ENCODE data around the gene CHD8. TPM values are rescaled to one million over a fixed set of nuclear protein-coding genes. Genes with fewer than 3 reads are reported as not detected.

Gene CHD8
- total RNA-seq, 1 donor from 2014 or later, result 144 TPM

DNA sequence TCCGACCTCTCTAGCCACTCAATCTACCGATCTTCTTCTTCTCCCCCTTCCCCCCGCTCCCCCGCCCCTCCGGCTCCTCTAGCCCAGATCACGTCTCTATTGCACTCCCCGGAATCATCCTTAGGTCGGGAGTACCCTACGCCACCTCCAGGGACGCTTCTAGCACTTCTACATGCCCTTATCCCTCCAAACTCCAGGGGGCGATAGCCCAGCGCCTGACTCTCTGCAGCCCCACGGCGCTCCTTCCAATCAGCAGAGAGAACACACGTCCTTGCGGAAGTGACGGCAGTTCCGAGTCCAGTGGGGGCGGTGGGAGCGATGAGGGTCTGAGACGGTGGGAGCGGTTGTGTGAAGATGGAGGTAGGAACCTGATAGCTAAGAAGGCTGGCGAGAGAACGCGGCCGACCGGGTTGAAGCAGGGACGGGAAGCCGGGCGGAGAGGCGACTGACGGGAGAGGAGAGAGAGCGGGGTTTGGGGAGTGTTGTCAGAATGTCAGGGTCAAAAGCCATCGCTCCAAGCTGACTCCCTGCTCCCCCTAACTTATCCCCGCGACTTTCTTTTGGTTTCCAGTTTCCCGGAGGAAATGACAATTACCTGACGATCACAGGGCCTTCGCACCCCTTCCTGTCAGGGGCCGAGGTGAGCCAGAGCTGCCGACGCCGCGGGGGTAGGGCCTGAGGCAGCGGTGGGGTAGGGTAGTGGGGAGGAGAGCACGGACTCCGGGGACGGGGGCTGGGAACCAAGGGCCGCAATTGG, 21.2 kb upstream of the CHD8 start, which contains the start of the genes RAB2B and TOX4:
RAB2B (minus strand) TSS at position 35 of the 757 bp plus-strand sequence. CDS start 87 bp downstream, outside the sequence.
TOX4 (plus strand) TSS at position 271 of the 757 bp plus-strand sequence; CDS start at position 355, 84 bp downstream.
- peak; percentile 95 for DNase-seq (ENCODE audit: low spot score)
- peak within 1 kb of the TSS; percentile 100 for H3K4me3 Mint-ChIP-seq (ENCODE audit: unreplicated experiment)
- TF ChIP-seq, protein P1, sequence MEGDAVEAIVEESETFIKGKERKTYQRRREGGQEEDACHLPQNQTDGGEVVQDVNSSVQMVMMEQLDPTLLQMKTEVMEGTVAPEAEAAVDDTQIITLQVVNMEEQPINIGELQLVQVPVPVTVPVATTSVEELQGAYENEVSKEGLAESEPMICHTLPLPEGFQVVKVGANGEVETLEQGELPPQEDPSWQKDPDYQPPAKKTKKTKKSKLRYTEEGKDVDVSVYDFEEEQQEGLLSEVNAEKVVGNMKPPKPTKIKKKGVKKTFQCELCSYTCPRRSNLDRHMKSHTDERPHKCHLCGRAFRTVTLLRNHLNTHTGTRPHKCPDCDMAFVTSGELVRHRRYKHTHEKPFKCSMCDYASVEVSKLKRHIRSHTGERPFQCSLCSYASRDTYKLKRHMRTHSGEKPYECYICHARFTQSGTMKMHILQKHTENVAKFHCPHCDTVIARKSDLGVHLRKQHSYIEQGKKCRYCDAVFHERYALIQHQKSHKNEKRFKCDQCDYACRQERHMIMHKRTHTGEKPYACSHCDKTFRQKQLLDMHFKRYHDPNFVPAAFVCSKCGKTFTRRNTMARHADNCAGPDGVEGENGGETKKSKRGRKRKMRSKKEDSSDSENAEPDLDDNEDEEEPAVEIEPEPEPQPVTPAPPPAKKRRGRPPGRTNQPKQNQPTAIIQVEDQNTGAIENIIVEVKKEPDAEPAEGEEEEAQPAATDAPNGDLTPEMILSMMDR (IDR thresholded peaks at IDR 0.05; ENCODE audit: unreplicated experiment), result peak; percentile 69
- H3K27ac Mint-ChIP-seq (ENCODE audit: unreplicated experiment), result peak within 1 kb of the TSS; percentile 100
- H3K4me1 Mint-ChIP-seq (ENCODE audit: unreplicated experiment), result peaks cover 17% of the 10 kb centered on the region
- H3K27me3 Mint-ChIP-seq (ENCODE audit: unreplicated experiment), result peaks cover 5% of the 10 kb centered on the region
- no peaks in the 10 kb centered on the region for H3K9me3 Mint-ChIP-seq (ENCODE audit: unreplicated experiment)
- H3K36me3 Mint-ChIP-seq (ENCODE audit: low read depth, unreplicated experiment), result peaks cover 17% of the 10 kb centered on the region

DNA sequence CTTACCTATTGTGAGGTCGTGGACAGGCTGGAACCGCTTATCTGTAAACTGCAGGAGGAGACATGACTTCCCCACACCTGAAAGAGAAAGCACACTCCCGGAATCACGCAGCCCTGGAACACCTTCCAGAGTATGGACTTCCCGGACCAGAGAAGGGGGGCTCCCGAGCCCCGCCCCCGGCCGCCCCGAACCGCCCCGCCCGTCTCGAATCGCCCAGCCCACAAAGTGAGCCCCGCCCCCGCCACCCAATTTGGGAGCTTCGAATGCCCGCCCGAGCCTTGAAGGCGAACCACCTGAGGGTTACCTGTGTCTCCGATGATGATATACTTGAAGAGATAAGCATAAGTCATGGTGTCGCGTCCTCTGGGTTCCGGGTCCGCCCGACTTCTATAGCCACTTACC, 20.6 kb upstream of the CHD8 start:
- peak overlapping the region; percentile 100 for H3K4me3 Mint-ChIP-seq (ENCODE audit: unreplicated experiment)
- H3K9me3 Mint-ChIP-seq (ENCODE audit: unreplicated experiment), result no peaks in the 10 kb centered on the region
- H3K36me3 Mint-ChIP-seq (ENCODE audit: low read depth, unreplicated experiment), result peaks cover 16% of the 10 kb centered on the region
- H3K27me3 Mint-ChIP-seq (ENCODE audit: unreplicated experiment), result peaks cover 5% of the 10 kb centered on the region
- TF ChIP-seq, protein P1 (IDR thresholded peaks at IDR 0.05; ENCODE audit: unreplicated experiment), result no peak
- peak overlapping the region; percentile 89 for H3K27ac Mint-ChIP-seq (ENCODE audit: unreplicated experiment)
- peaks cover 17% of the 10 kb centered on the region for H3K4me1 Mint-ChIP-seq (ENCODE audit: unreplicated experiment)
- peak; percentile 78 for DNase-seq (ENCODE audit: low spot score)

DNA sequence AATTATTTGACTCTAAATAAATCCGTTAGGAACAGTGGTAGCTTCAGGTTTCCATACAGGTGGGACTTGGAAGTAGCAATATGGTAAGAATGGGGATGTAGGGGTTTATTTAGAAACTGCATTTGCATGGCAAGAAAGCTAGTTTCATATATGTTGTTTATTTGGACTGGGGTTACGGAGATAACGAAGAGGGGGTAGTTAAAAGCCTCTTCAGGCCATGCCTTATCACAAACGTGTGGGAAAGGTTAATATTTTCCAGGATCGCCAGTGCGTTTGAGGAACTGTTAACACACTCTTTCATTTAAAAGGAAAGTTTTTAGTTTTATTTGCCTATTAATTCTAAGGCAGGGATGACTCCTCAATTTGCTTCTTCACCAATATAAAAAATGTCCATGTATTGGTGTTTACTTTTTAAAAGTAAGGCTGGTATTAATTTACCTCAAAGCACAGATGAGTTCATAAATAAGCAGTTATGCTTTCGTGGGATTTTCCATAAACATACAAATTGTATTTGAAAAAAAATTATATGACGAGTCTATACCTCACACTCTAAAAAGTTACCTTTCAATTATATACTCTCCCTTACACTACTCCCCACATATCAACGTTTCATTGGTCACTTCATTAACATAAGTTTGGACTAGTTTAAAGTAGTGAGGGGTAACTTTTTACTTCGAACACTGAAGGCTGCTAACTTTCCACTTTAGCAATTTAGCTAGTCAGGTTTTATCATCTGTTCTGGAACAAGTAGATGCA, 20.0 kb upstream of the CHD8 start:
- DNase-seq (ENCODE audit: low spot score), result no peak
- H3K27ac Mint-ChIP-seq (ENCODE audit: unreplicated experiment), result peak overlapping the region; percentile 89
- TF ChIP-seq, protein P1 (IDR thresholded peaks at IDR 0.05; ENCODE audit: unreplicated experiment), result no peak
- H3K9me3 Mint-ChIP-seq (ENCODE audit: unreplicated experiment), result no peaks in the 10 kb centered on the region
- peak overlapping the region; percentile 100 for H3K4me3 Mint-ChIP-seq (ENCODE audit: unreplicated experiment)
- H3K4me1 Mint-ChIP-seq (ENCODE audit: unreplicated experiment), result peaks cover 17% of the 10 kb centered on the region
- H3K36me3 Mint-ChIP-seq (ENCODE audit: low read depth, unreplicated experiment), result peaks cover 14% of the 10 kb centered on the region
- peaks cover 5% of the 10 kb centered on the region for H3K27me3 Mint-ChIP-seq (ENCODE audit: unreplicated experiment)

DNA sequence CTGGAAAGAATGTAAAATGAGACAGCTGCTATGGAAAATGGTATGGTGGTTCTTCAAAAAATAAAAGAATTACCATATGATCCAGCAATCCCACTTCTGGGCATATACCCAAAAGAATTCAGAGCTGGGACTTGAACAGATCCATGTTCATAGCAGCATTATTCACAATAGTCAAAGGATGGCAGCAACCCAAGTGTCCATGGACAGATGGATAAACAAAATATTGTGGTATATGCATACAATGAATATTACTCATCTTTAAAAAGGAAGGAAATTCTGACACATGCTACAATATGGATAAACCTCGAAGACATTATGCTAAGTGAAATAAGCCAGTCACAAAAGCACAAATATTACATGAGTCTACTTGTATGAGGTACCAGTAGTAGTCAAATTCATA, 11.7 kb upstream of the CHD8 start:
- no peaks in the 10 kb centered on the region for H3K4me1 Mint-ChIP-seq (ENCODE audit: unreplicated experiment)
- no peak for DNase-seq (ENCODE audit: low spot score)
- H3K36me3 Mint-ChIP-seq (ENCODE audit: low read depth, unreplicated experiment), result peaks cover 5% of the 10 kb centered on the region
- H3K27ac Mint-ChIP-seq (ENCODE audit: unreplicated experiment), result no peak overlapping the region
- H3K4me3 Mint-ChIP-seq (ENCODE audit: unreplicated experiment), result no peak overlapping the region
- H3K9me3 Mint-ChIP-seq (ENCODE audit: unreplicated experiment), result no peaks in the 10 kb centered on the region
- TF ChIP-seq, protein P1 (IDR thresholded peaks at IDR 0.05; ENCODE audit: unreplicated experiment), result no peak
- H3K27me3 Mint-ChIP-seq (ENCODE audit: unreplicated experiment), result peaks cover 1% of the 10 kb centered on the region
